HEK293 (cell line): Measurements from ENCODE around the gene SFSWAP.

Experiments used
- CTCF ChIA-PET: fragments of 350-600 bp; formaldehyde crosslinking; extraction: SDS; loops from one replicate; lab custom pipeline; 2021; ENCODE audit warnings: antibody characterized with exemption; lab: Yijun Ruan, JAX
- POLR2A ChIA-PET: fragments of 300-600 bp; formaldehyde crosslinking; extraction: SDS; loops from one replicate; lab custom pipeline; 2020; ENCODE audit warnings: antibody characterized with exemption, inconsistent platforms; lab: Yijun Ruan, JAX
- H3K27ac ChIP-seq: fragments of 200-500 bp; sonication (Bioruptor generic); 2 replicates; pipeline ENCODE4 v1.5.1; 2014; ENCODE audit warnings: low read depth, low read length, control low read depth, inconsistent platforms; ENCODE audit errors: extremely low read depth
- H3K36me3 ChIP-seq, 2 experiments: fragments of 200-500 bp in 1 of 2; sonication (Bioruptor generic) in 1 of 2; 1 replicate in 1 of 2; 2 replicates in 1 of 2; pipeline ENCODE4 v1.5.1; 2014 to 2017; ENCODE audit warnings: inconsistent platforms in 2 of 2, low read length in 2 of 2; ENCODE audit not compliant: control insufficient read depth in 2 of 2, insufficient read depth in 1 of 2
- H3K4me1 ChIP-seq: fragments of 200-500 bp; sonication (Bioruptor generic); 2 replicates; pipeline ENCODE4 v1.5.1; 2014; ENCODE audit warnings: mild to moderate bottlenecking, low read length, inconsistent platforms; ENCODE audit not compliant: control insufficient read depth, insufficient read depth
- H3K4me3 ChIP-seq: 2 replicates; pipeline ENCODE4 v1.5.1; 2011; ENCODE audit warnings: low read depth, mild to moderate bottlenecking, control low read depth, low read length, moderate library complexity
- H3K9me3 ChIP-seq: fragments of 200-500 bp; sonication (Bioruptor generic); 2 replicates; pipeline ENCODE4 v1.5.1; 2014; ENCODE audit warnings: low read depth, low read length, inconsistent platforms; ENCODE audit not compliant: control insufficient read depth, insufficient read depth
- BCL6B ChIP-seq: fragments of 450-650 bp; formaldehyde crosslinking; IDR thresholded peaks from 2 replicates; pipeline ENCODE4 v1.5.1; 2017; ENCODE audit warnings: missing biosample characterization, missing genetic modification characterization
- GLIS2 ChIP-seq: fragments of 450-650 bp; formaldehyde crosslinking; IDR thresholded peaks from 2 replicates; pipeline ENCODE4 v1.5.1; 2016; ENCODE audit warnings: missing biosample characterization, missing genetic modification characterization
- INSM2 ChIP-seq: fragments of 450-650 bp; formaldehyde crosslinking; IDR thresholded peaks from 2 replicates; pipeline ENCODE4 v1.5.1; 2016; ENCODE audit warnings: missing biosample characterization, missing genetic modification characterization
- PBX3 ChIP-seq: sonication (generic); formaldehyde crosslinking; IDR thresholded peaks from 2 replicates; pipeline ENCODE4 v1.8.1; 2022; ENCODE audit warnings: mild to moderate bottlenecking, moderate library complexity, missing genetic modification reagents
- RBAK ChIP-seq: fragments of 450-650 bp; formaldehyde crosslinking; IDR thresholded peaks from 2 replicates; pipeline ENCODE4 v1.5.1; 2016; ENCODE audit warnings: missing biosample characterization, missing genetic modification characterization
- SP2 ChIP-seq: fragments of 450-650 bp; formaldehyde crosslinking; IDR thresholded peaks from 2 replicates; pipeline ENCODE4 v1.5.1; 2016; ENCODE audit warnings: missing biosample characterization, missing genetic modification characterization
- ZNF112 ChIP-seq: fragments of 450-650 bp; formaldehyde crosslinking; IDR thresholded peaks from 2 replicates; pipeline ENCODE4 v1.5.0; 2017; ENCODE audit warnings: missing biosample characterization, missing genetic modification characterization
- ZNF23 ChIP-seq: fragments of 450-650 bp; formaldehyde crosslinking; IDR thresholded peaks from 2 replicates; pipeline ENCODE4 v1.5.1; 2016; ENCODE audit warnings: missing biosample characterization, missing genetic modification characterization, borderline replicate concordance
- ZNF239 ChIP-seq: fragments of 450-650 bp; formaldehyde crosslinking; IDR thresholded peaks from 2 replicates; pipeline ENCODE4 v1.5.1; 2016; ENCODE audit warnings: missing biosample characterization, missing genetic modification characterization
- ZNF302 ChIP-seq: fragments of 450-650 bp; formaldehyde crosslinking; IDR thresholded peaks from 2 replicates; pipeline ENCODE4 v1.5.1; 2016; ENCODE audit warnings: missing biosample characterization, missing genetic modification characterization, low read depth
- ZNF354C ChIP-seq: fragments of 450-650 bp; formaldehyde crosslinking; IDR thresholded peaks from 2 replicates; pipeline ENCODE4 v1.5.1; 2016; ENCODE audit warnings: missing biosample characterization, missing genetic modification characterization, low read depth, borderline replicate concordance
- ZNF394 ChIP-seq: fragments of 450-650 bp; formaldehyde crosslinking; IDR thresholded peaks from 2 replicates; pipeline ENCODE4 v1.5.1; 2016; ENCODE audit warnings: missing biosample characterization, missing genetic modification characterization, mild to moderate bottlenecking, moderate library complexity, borderline replicate concordance
- ZNF423 ChIP-seq: fragments of 450-650 bp; formaldehyde crosslinking; IDR thresholded peaks from 2 replicates; pipeline ENCODE4 v1.5.1; 2016; ENCODE audit warnings: missing biosample characterization, missing genetic modification characterization
- ZNF530 ChIP-seq: fragments of 450-650 bp; formaldehyde crosslinking; IDR thresholded peaks from 2 replicates; pipeline ENCODE4 v1.5.1; 2016; ENCODE audit warnings: low read depth, missing biosample characterization, missing genetic modification characterization
- ZNF561 ChIP-seq: fragments of 450-650 bp; IDR thresholded peaks from 2 replicates; pipeline ENCODE4 v1.5.1; 2018; ENCODE audit warnings: missing biosample characterization, missing genetic modification characterization, borderline replicate concordance
- ZNF585B ChIP-seq: fragments of 450-650 bp; formaldehyde crosslinking; IDR thresholded peaks from 2 replicates; pipeline ENCODE4 v1.5.1; 2016; ENCODE audit warnings: missing biosample characterization, missing genetic modification characterization
- ZNF791 ChIP-seq: fragments of 450-650 bp; formaldehyde crosslinking; IDR thresholded peaks from 2 replicates; pipeline ENCODE4 v1.5.1; 2016; ENCODE audit warnings: missing biosample characterization, missing genetic modification characterization
- TF ChIP-seq, protein P1 (sequence below): fragments of 450-650 bp; formaldehyde crosslinking; conservative IDR thresholded peaks from 2 replicates; pipeline ENCODE4 v1.5.1; 2016; ENCODE audit warnings: low read depth, missing biosample characterization, missing genetic modification characterization
- TF ChIP-seq, protein P2 (sequence below): fragments of 450-650 bp; IDR thresholded peaks from 2 replicates; pipeline ENCODE4 v1.5.1; 2018; ENCODE audit warnings: missing biosample characterization, missing genetic modification characterization
- TF ChIP-seq, protein P3 (sequence below): fragments of 450-650 bp; formaldehyde crosslinking; IDR thresholded peaks from 2 replicates; pipeline ENCODE4 v1.5.1; 2016; ENCODE audit warnings: missing biosample characterization, missing genetic modification characterization, low read depth

SFSWAP gene

GRCh38 chr12:131764738-131765137 lies 53.8 kb downstream of the SFSWAP start:
- H3K27ac ChIP-seq: no peak overlapping the region
- H3K9me3 ChIP-seq: no peaks in the 10 kb centered on the region
- peaks cover 29 to 82% of the 10 kb centered on the region in 2 experiments for H3K36me3 ChIP-seq
- ChIA-PET POLR2A (interaction anchor here (0.6 kb wide), 1 partner anchor 56 kb away, joined by 4 read pairs; no protein-coding TSS in a partner anchor), CTCF (interaction anchor here (2.6 kb wide), 1 partner anchor 10 kb away, joined by 16 read pairs; no protein-coding TSS in a partner anchor)
- no peaks in the 10 kb centered on the region for H3K4me1 ChIP-seq
- H3K4me3 ChIP-seq: no peak overlapping the region
- TF ChIP-seq ZNF239 (tag by site-specific recombination): no peak
- no peak for TF ChIP-seq ZNF112 (tag by site-specific recombination)
- no peak for TF ChIP-seq PBX3 (CRISPR knock-in tag)
- no peak for TF ChIP-seq ZNF394 (tag by site-specific recombination)
- no peak for TF ChIP-seq ZNF423 (tag by site-specific recombination)
- no peak for TF ChIP-seq ZNF23
- no peak for TF ChIP-seq ZNF585B (tag by site-specific recombination)
- TF ChIP-seq, protein P1, sequence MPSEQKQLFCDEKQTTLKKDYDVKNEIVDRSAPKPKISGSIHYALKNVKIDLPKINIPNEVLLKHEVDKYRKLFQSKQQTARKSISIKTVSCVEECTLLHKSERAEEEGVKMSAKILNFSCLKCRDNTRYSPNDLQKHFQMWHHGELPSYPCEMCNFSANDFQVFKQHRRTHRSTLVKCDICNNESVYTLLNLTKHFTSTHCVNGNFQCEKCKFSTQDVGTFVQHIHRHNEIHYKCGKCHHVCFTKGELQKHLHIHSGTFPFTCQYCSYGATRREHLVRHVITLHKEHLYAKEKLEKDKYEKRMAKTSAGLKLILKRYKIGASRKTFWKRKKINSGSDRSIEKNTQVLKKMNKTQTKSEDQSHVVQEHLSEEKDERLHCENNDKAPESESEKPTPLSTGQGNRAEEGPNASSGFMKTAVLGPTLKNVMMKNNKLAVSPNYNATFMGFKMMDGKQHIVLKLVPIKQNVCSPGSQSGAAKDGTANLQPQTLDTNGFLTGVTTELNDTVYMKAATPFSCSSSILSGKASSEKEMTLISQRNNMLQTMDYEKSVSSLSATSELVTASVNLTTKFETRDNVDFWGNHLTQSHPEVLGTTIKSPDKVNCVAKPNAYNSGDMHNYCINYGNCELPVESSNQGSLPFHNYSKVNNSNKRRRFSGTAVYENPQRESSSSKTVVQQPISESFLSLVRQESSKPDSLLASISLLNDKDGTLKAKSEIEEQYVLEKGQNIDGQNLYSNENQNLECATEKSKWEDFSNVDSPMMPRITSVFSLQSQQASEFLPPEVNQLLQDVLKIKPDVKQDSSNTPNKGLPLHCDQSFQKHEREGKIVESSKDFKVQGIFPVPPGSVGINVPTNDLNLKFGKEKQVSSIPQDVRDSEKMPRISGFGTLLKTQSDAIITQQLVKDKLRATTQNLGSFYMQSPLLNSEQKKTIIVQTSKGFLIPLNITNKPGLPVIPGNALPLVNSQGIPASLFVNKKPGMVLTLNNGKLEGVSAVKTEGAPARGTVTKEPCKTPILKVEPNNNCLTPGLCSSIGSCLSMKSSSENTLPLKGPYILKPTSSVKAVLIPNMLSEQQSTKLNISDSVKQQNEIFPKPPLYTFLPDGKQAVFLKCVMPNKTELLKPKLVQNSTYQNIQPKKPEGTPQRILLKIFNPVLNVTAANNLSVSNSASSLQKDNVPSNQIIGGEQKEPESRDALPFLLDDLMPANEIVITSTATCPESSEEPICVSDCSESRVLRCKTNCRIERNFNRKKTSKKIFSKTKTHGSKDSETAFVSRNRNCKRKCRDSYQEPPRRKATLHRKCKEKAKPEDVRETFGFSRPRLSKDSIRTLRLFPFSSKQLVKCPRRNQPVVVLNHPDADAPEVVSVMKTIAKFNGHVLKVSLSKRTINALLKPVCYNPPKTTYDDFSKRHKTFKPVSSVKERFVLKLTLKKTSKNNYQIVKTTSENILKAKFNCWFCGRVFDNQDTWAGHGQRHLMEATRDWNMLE: no peak
- no peak for TF ChIP-seq INSM2
- no peak for TF ChIP-seq ZNF791 (tag by site-specific recombination)
- TF ChIP-seq ZNF561 (tag by site-specific recombination): no peak
- no peak for TF ChIP-seq RBAK (tag by site-specific recombination)
- no peak for TF ChIP-seq ZNF354C (tag by site-specific recombination)
- TF ChIP-seq GLIS2 (tag by site-specific recombination): no peak
- TF ChIP-seq, protein P2, sequence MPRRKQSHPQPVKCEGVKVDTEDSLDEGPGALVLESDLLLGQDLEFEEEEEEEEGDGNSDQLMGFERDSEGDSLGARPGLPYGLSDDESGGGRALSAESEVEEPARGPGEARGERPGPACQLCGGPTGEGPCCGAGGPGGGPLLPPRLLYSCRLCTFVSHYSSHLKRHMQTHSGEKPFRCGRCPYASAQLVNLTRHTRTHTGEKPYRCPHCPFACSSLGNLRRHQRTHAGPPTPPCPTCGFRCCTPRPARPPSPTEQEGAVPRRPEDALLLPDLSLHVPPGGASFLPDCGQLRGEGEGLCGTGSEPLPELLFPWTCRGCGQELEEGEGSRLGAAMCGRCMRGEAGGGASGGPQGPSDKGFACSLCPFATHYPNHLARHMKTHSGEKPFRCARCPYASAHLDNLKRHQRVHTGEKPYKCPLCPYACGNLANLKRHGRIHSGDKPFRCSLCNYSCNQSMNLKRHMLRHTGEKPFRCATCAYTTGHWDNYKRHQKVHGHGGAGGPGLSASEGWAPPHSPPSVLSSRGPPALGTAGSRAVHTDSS (tag by site-specific recombination): no peak
- TF ChIP-seq ZNF302 (tag by site-specific recombination): no peak
- TF ChIP-seq SP2 (tag by site-specific recombination): no peak
- TF ChIP-seq, protein P3, sequence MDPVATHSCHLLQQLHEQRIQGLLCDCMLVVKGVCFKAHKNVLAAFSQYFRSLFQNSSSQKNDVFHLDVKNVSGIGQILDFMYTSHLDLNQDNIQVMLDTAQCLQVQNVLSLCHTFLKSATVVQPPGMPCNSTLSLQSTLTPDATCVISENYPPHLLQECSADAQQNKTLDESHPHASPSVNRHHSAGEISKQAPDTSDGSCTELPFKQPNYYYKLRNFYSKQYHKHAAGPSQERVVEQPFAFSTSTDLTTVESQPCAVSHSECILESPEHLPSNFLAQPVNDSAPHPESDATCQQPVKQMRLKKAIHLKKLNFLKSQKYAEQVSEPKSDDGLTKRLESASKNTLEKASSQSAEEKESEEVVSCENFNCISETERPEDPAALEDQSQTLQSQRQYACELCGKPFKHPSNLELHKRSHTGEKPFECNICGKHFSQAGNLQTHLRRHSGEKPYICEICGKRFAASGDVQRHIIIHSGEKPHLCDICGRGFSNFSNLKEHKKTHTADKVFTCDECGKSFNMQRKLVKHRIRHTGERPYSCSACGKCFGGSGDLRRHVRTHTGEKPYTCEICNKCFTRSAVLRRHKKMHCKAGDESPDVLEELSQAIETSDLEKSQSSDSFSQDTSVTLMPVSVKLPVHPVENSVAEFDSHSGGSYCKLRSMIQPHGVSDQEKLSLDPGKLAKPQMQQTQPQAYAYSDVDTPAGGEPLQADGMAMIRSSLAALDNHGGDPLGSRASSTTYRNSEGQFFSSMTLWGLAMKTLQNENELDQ (tag by site-specific recombination): no peak
- no peak for TF ChIP-seq BCL6B (tag by site-specific recombination)
- TF ChIP-seq ZNF530 (tag by site-specific recombination): no peak
- TF ChIP-seq, all 188 proteins: peak for 0
